Sigmoid colon (tissue), 6 donors: ENCODE measurements around the gene SORL1-AS1.
A peak's percentile ranks its signal among the peaks of the same experiment; 100 is the strongest.

Experiments
- DNase-seq: peaks from one replicate; pipeline ENCODE4 v3.0.0-alpha.2; 2019
- H3K27ac ChIP-seq, 4 donors: fragments of 200-600 bp; sonication (generic); one replicate each; pipeline ENCODE4 v1.5.1; 2016 to 2019; ENCODE audit warnings: mild to moderate bottlenecking in 1 of 4
- H3K27me3 ChIP-seq, 3 donors: fragments of 200-600 bp; sonication (generic); one replicate each; pipeline ENCODE4 v1.5.1; 2019; ENCODE audit warnings: mild to moderate bottlenecking in 1 of 3
- H3K36me3 ChIP-seq, 4 donors: fragments of 200-600 bp; sonication (generic); one replicate each; pipeline ENCODE4 v1.5.1; 2016 to 2019
- H3K4me1 ChIP-seq, 4 donors: fragments of 200-600 bp; sonication (generic); one replicate each; pipeline ENCODE4 v1.5.1; 2017 to 2019
- H3K4me3 ChIP-seq, 4 donors: fragments of 200-600 bp; sonication (generic); one replicate each; pipeline ENCODE4 v1.5.1; 2017 to 2019; ENCODE audit warnings: mild to moderate bottlenecking in 2 of 4, moderate library complexity in 1 of 4
- H3K9me3 ChIP-seq, 4 donors: fragments of 200-600 bp in 3 of 4; sonication (generic) in 3 of 4; one replicate each; pipeline versions ENCODE4 v1.5.1 to v1.6.1; 2013 to 2019
- CTCF ChIP-seq, 4 experiments: fragments of 450-650 bp in 3 of 4; fragments of 200-600 bp in 1 of 4; IDR thresholded peaks; one replicate each; pipeline ENCODE4 v1.5.1; 2016 to 2019; ENCODE audit warnings: antibody characterized with exemption in 4 of 4, mild to moderate bottlenecking in 3 of 4, moderate library complexity in 2 of 4
- EP300 ChIP-seq, 4 donors: sonication (generic); formaldehyde crosslinking; IDR thresholded peaks; one replicate each; pipeline ENCODE4 v1.6.1; 2017; ENCODE audit warnings: antibody characterized with exemption in 4 of 4
- POLR2A ChIP-seq, 2 donors: fragments of 450-650 bp; IDR thresholded peaks; one replicate each; pipeline ENCODE4 v1.6.1; 2016; ENCODE audit warnings: antibody characterized with exemption in 2 of 2, mild to moderate bottlenecking in 2 of 2, moderate library complexity in 2 of 2
- POLR2AphosphoS5 ChIP-seq, 4 donors: sonication (generic); formaldehyde crosslinking; IDR thresholded peaks; one replicate each; pipeline ENCODE4 v1.6.1; 2017; ENCODE audit warnings: antibody characterized with exemption in 4 of 4
- WGBS, 2 donors: extraction: QIAGEN DNeasy Blood & Tissue Kit; methylation state at CpG; one replicate each; pipeline ENCODE4 v1.1.7; 2013; 5-methylcytosine and 5-hydroxymethylcytosine counted together
- intact Hi-C: fragments of 100-400 bp; cut with DNase I; formaldehyde crosslinking; loops from one replicate; pipeline ENCODE4 v1.15.1; 2023
- donor health status: healthy with polysubstance abuse.
- donor health status: healthy.

The SORL1-AS1 gene

GRCh38 chr11:121466063-121466794, 13.5 kb upstream of the SORL1-AS1 start:
- Histone ChIP-seq H3K4me3 (peak overlapping the region in 1 of 4 donors; percentile 3), H3K9me3 (no peaks in the 10 kb centered on the region), H3K4me1 (peaks cover 0 to 52% (median 49%) of the 10 kb centered on the region in 4 donors), H3K27me3 (no peaks in the 10 kb centered on the region), H3K36me3 (no peaks in the 10 kb centered on the region), H3K27ac (peak overlapping the region; percentile 80 to 89 (median 84))
- TF ChIP-seq POLR2AphosphoS5 (IDR thresholded peaks at IDR 0.05) (peak in 3 of 4 donors; percentile 61 to 87 (median 67)), POLR2A (IDR thresholded peaks at IDR 0.05) (no peak), EP300 (IDR thresholded peaks at IDR 0.05) (peak in 2 of 4 donors; percentile 50 to 85), CTCF (IDR thresholded peaks at IDR 0.05) (no peak)
- WGBS, 2 donors = 8 to 28% methylated on average over 8 of the region's 8 CpGs
- intact Hi-C loops = loop anchor here (2.0 to 10.0 kb wide), 3 partner anchors 13 to 639 kb away; partner anchors contain the start of genes SC5D, SORL1 and SORL1-AS1
- DNase-seq = peak; percentile 97

- Histone ChIP-seq H3K4me3 (no peak overlapping the region), H3K27me3 (no peaks in the 10 kb centered on the region), H3K27ac (peak overlapping the region; percentile 80 to 89 (median 84)), H3K4me1 (peaks cover 0 to 52% (median 49%) of the 10 kb centered on the region in 4 donors), H3K36me3 (no peaks in the 10 kb centered on the region), H3K9me3 (no peaks in the 10 kb centered on the region)
- no peak for DNase-seq
- WGBS, 2 donors = 15 to 49% methylated on average over 8 of the region's 8 CpGs
- TF ChIP-seq POLR2AphosphoS5 (IDR thresholded peaks at IDR 0.05) (no peak), CTCF (IDR thresholded peaks at IDR 0.05) (no peak), EP300 (IDR thresholded peaks at IDR 0.05) (no peak), POLR2A (IDR thresholded peaks at IDR 0.05) (no peak)
- intact Hi-C loops = loop anchor here (2.0 to 10.0 kb wide), 3 partner anchors 13 to 639 kb away; partner anchors contain the start of genes SC5D, SORL1 and SORL1-AS1
Observed at GRCh38 chr11:121465709-121466062, 12.9 kb upstream of the SORL1-AS1 start.

- TF ChIP-seq EP300 (IDR thresholded peaks at IDR 0.05) (peak in 1 of 4 donors; percentile 22), CTCF (IDR thresholded peaks at IDR 0.05) (no peak), POLR2AphosphoS5 (IDR thresholded peaks at IDR 0.05) (peak in 3 of 4 donors; percentile 54 to 73 (median 64)), POLR2A (IDR thresholded peaks at IDR 0.05) (no peak)
- Histone ChIP-seq H3K27ac (peak overlapping the region; percentile 80 to 89 (median 84)), H3K27me3 (no peaks in the 10 kb centered on the region), H3K4me1 (peaks cover 0 to 59% (median 55%) of the 10 kb centered on the region in 4 donors), H3K36me3 (no peaks in the 10 kb centered on the region), H3K4me3 (no peak overlapping the region), H3K9me3 (no peaks in the 10 kb centered on the region)
- intact Hi-C loops = loop anchor here (10.0 kb wide), 1 partner anchor 640 kb away; no protein-coding TSS in a partner anchor
- DNase-seq = peak; percentile 89
- 45 to 82% methylated on average over 11 of the region's 11 CpGs for WGBS, 2 donors
Observed at GRCh38 chr11:121464352-121464946, 11.7 kb upstream of the SORL1-AS1 start.

GRCh38 chr11:121463689-121464335, 11.0 kb upstream of the SORL1-AS1 start:
- peaks cover 0 to 63% (median 58%) of the 10 kb centered on the region in 4 donors for H3K4me1 ChIP-seq
- DNase-seq = no peak
- no peaks in the 10 kb centered on the region for H3K27me3 ChIP-seq
- WGBS, 2 donors = 77 to 78% methylated on average over 6 of the region's 6 CpGs
- TF ChIP-seq POLR2A (IDR thresholded peaks at IDR 0.05) (no peak), CTCF (IDR thresholded peaks at IDR 0.05) (no peak), EP300 (IDR thresholded peaks at IDR 0.05) (no peak), POLR2AphosphoS5 (IDR thresholded peaks at IDR 0.05) (no peak)
- H3K9me3 ChIP-seq = no peaks in the 10 kb centered on the region
- H3K36me3 ChIP-seq = no peaks in the 10 kb centered on the region
- peak overlapping the region; percentile 80 to 89 (median 84) for H3K27ac ChIP-seq
- no peak overlapping the region for H3K4me3 ChIP-seq
- intact Hi-C loops = loop anchor here (10.0 kb wide), 1 partner anchor 641 kb away; no protein-coding TSS in a partner anchor
